Measurements from ENCODE around the gene TSPAN3.

GRCh38 chr15:77009646-77010311 lies 61.1 kb downstream of the TSPAN3 start:
- TF ChIP-seq CTCF (IDR thresholded peaks at IDR 0.05 in 4 of 5, conservative IDR thresholded peaks at IDR 0.05 in 1 of 5) (no peak), POLR2A (IDR thresholded peaks at IDR 0.05) (no peak)

All from gastrocnemius medialis (tissue), 4 donors.